Stimulated activated CD4-positive, alpha-beta T cell treated with anti-CD3 and anti-CD28 coated beads, Interleukin-1b, Interleukin-23, amount 100 ng/mL, for 4 hours (primary cell): Measurements from ENCODE around the gene COX6A2.
"Not testable (repeated sequence)": the region's sequence is repeated elsewhere in the genome, so short reads cannot be mapped to it uniquely, and the experiment has no call there.

Experiments used
- DNase-seq, 2 donors: peaks; one replicate each; pipeline ENCODE4 v3.0.0-alpha.2; 2020; ENCODE audit warnings: low read depth in 2 of 2

The COX6A2 gene

GRCh38 chr16:31461921-31462804 lies 34.0 kb upstream of the COX6A2 start:
- DNase-seq, result no peak

DNA sequence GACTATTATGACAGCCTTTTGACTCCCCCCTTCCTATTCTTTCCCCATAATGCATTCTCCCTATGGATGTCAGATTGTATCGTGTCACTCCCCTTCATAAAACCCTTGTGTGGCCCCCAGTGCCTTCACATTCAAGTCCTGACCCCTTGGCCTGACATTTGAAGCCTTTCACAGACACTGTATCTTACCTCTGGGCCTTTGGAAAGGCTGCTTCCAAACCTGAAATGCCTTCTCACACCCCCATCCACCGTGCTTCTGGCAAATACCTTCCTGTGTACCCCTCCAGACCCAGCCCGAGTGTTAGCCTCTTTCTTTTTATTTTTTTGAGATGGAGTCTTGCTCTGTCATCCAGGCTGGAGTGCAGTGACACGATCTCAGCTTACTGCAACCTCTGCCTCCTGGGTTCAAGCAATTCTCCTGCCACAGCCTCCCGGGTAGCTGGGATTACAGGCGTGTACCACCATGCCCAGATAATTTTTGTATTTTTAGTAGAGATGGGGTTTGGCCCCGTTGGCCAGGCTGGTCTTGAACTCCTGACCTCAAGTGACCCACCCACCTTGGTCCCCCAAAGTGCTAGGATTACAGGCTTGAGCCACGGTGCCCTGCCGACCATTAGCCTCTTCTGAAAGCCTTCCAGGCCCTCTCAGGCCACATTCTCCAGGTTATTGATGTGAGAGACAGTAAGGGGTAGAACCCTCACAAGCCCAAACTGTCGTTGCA lies 33.2 kb upstream of the COX6A2 start:
- no peak for DNase-seq

GRCh38 chr16:31460582-31461002 lies 32.4 kb upstream of the COX6A2 start:
- DNase-seq, result no peak

- peak; percentile 100 for DNase-seq
Measured at GRCh38 chr16:31459687-31460581, 31.8 kb upstream of the COX6A2 start.

- DNase-seq, result peak; percentile 92
Measured at GRCh38 chr16:31458844-31459686, 30.9 kb upstream of the COX6A2 start, which contains the start of gene ARMC5. TSS of gene ARMC5 (plus strand) at chr16:31459501. CDS start at chr16:31459525, 24 bp downstream.

DNA sequence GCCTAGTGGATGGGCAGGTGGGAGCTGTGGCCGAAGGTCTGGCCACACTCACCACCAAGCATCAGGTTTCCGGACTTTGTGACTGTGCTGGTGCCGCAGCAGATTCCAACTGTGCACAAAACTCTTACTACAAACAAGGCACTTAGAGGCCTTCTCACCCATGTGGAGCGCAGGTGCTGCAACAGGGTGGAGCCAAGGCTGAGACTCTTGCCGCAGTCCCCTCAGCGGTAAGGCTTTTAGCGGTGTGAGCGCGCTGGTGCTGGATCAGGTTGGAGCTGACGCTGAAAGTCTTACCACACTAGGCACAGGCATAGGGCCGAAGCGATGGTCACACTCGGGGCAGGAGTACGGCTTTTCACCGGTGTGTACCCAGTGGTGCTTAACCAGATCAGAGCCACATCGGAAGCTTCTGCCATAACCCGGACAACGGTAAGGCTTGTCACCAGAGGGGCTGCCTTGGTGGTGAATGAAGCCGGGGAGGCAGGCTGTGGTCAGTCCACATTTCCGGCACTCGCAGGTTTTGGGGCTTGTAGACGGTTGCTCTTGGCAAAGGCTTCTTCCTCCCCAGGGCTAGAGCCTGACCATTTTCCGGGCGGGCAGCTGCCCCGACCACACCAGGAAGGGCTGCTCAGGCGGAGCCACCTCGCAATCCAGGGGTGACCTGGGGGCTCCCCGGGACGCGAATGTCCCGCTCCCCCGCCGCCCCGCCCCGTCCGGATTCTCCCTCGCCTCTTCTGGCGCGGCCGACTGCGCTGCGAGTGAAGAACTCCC lies 30.1 kb upstream of the COX6A2 start:
- DNase-seq, result peak; percentile 34 to 38

- DNase-seq, result no peak
Measured at GRCh38 chr16:31456988-31457360, 28.8 kb upstream of the COX6A2 start.

- no peak for DNase-seq
Measured at GRCh38 chr16:31455601-31456314, 27.6 kb upstream of the COX6A2 start.

GRCh38 chr16:31453255-31454204 lies 25.4 kb upstream of the COX6A2 start:
- DNase-seq, result no peak

DNA sequence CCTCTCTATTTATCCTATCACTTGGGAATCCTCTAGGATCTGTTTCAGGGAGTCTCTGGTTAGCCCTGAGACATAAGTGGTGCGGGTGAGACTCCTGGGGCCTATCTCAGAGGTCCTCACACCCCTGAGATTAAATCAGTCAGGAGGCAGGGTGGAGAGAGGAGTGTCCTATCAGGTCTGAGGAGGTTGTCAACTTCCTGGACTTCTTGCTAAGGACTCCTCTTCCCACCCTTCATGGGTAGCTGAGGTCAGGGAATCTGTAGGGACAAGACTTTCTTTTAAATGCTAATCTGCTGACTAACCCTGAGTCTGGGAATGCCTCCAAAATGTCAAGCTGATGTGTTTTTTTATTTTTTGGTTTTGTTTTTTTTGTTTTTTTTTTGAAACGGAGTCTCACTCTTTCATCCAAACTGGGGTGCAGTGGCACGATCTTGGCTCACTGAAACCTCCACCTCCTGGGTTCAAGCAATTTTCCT lies 24.5 kb upstream of the COX6A2 start:
- no peak for DNase-seq

GRCh38 chr16:31451681-31452351 lies 23.7 kb upstream of the COX6A2 start:
- no peak for DNase-seq

- DNase-seq, result no peak
Measured at GRCh38 chr16:31451201-31451600, 23.0 kb upstream of the COX6A2 start.

GRCh38 chr16:31445931-31446330 lies 17.8 kb upstream of the COX6A2 start:
- not testable (repeated sequence) for DNase-seq

DNA sequence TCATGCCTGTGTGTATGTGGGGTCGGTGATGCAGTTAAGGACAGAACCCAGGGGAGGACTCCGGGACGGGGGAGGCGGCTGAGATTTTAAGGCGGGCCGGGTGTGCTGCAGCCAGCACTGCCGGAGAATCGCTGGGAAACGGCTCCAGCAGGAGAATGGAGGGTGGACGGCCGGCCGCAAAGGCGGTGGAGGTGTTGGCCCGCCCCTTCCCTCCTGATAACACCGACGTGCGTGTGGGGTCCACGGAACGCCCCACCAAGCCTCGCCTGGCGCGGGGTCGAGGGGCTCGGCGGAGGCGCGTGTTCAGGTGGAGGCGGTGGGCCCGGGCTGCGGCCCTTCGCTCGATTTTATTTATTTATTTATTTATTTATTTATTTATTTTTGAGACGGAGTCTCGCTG lies 13.8 kb upstream of the COX6A2 start:
- DNase-seq, result no peak

- DNase-seq, result no peak
Measured at GRCh38 chr16:31440516-31441184, 12.5 kb upstream of the COX6A2 start.

DNA sequence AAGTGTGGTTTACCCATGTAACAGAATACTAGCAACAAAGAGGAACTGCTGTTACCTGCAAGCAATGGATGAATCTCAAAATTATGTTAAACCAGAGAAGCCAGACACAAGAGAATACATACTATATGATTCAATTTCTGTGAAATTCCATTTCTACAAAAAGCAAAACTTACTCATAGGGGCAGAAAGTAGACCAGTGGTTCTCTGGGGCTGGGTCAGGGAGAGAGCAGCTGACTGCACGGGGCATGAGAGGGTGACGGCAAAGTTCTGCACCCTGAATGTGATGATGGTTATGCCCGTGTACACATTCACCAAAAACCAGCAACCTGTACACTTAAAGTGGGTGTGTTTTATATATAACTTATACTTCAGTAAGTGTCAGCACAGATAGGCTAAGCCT lies 11.4 kb upstream of the COX6A2 start:
- no peak for DNase-seq

- DNase-seq, result not testable (repeated sequence)
Measured at GRCh38 chr16:31439023-31439422, 10.9 kb upstream of the COX6A2 start.
